Right cardiac atrium (tissue), 5 donors: Measurements from ENCODE around the gene RFK. TPM values are rescaled to one million over a fixed set of nuclear protein-coding genes. Genes with fewer than 3 reads are reported as not detected.

Source experiments
- polyA plus RNA-seq: library from polyadenylated mRNA; stranded (reverse); fragments of 200-250 nt; gene quantifications from one replicate; pipeline ENCODE4 v1.2.3, GENCODE V29; 2013
- total RNA-seq, 4 donors: library from RNA; stranded (reverse); fragmentation: NEBNext Ultra II Directional; extraction: Animal tissue kit (Norgen Biotek cat#: 25700); gene quantifications; one replicate each; pipeline ENCODE4 v1.2.1, GENCODE V29; 2021
- donor health status: healthy with polysubstance abuse.
- donor health status: DM: no; HTN: yes; CAD: no.
- donor health status: DM: no; HTN: no; CAD: no.
- donor health status: DM: no; HTN: yes; CAD: no; lungs with severe emphysema.
- donor health status: DM: yes; HTN: yes; CAD: no.

The RFK gene
- total and polyA plus RNA-seq, 5 donors: 16.5 to 26.9 (median 23.1) TPM

Other genes starting within 250 kb of the RFK start
- gene GCNT1, start 64.8 kb upstream of the RFK start, total RNA-seq: 1 to 10 TPM; 2.6 to 5.7 (median 4.0) TPM
- gene GCNT1, start 64.8 kb upstream of the RFK start, polyA plus RNA-seq: 0.91 TPM